Keratinocyte (primary cell): ENCODE results near the gene LRRC57. TPM values are rescaled to one million over a fixed set of nuclear protein-coding genes. Genes with fewer than 3 reads are reported as not detected.
A peak's percentile ranks its signal among the peaks of the same experiment; 100 is the strongest.

Source experiments
- DNase-seq: peaks from one replicate; pipeline ENCODE4 v3.0.0-alpha.2; 2011; ENCODE audit warnings: low read depth, missing footprints, low spot score
- FAIRE-seq: peaks from 2 replicates; lab custom pipeline; 2011; peaks lifted over from hg19 to GRCh38; lab: Jason Lieb, UNC
- H2AFZ ChIP-seq: 2 replicates; pipeline ENCODE4 v1.6.0; 2012; ENCODE audit warnings: low read length, control low read depth, inconsistent platforms; ENCODE audit not compliant: control insufficient read depth
- H3K27ac ChIP-seq: 2 replicates; pipeline ENCODE4 v1.5.1; 2011; ENCODE audit warnings: low read length; ENCODE audit not compliant: control insufficient read depth, insufficient read depth
- H3K27me3 ChIP-seq: 3 replicates; pipeline ENCODE4 v1.6.0; 2011; ENCODE audit warnings: low read length; ENCODE audit not compliant: control insufficient read depth, insufficient read depth; ENCODE audit errors: extremely low read depth
- H3K36me3 ChIP-seq, 2 experiments: 2 replicates in 1 of 2; 3 replicates in 1 of 2; pipeline ENCODE4 v1.5.1; 2011; ENCODE audit warnings: low read length in 2 of 2, mild to moderate bottlenecking in 1 of 2; ENCODE audit not compliant: control insufficient read depth in 2 of 2, insufficient read depth in 2 of 2; ENCODE audit errors: extremely low read depth in 1 of 2
- H3K4me1 ChIP-seq: 3 replicates; pipeline ENCODE4 v1.5.1; 2011; ENCODE audit warnings: low read length; ENCODE audit not compliant: control insufficient read depth, insufficient read depth; ENCODE audit errors: extremely low read depth
- H3K4me2 ChIP-seq: 3 replicates; pipeline ENCODE4 v1.6.0; 2011; ENCODE audit warnings: low read depth, low read length; ENCODE audit not compliant: control insufficient read depth, insufficient read depth; ENCODE audit errors: extremely low read depth
- H3K4me3 ChIP-seq, 3 experiments: fragments of 200-600 bp in 1 of 3; sonication (generic) in 1 of 3; 2 replicates in 2 of 3; 3 replicates in 1 of 3; pipeline ENCODE4 v1.5.1; 2011 to 2016; ENCODE audit warnings: low read length in 3 of 3, mild to moderate bottlenecking in 3 of 3, control low read depth in 2 of 3, inconsistent platforms in 1 of 3, low read depth in 1 of 3, mixed read lengths in 1 of 3, mixed run types in 1 of 3, moderate library complexity in 1 of 3; ENCODE audit not compliant: control insufficient read depth in 2 of 3, insufficient read depth in 2 of 3; ENCODE audit errors: extremely low read depth in 1 of 3
- H3K79me2 ChIP-seq: 2 replicates; pipeline ENCODE4 v1.6.0; 2012; ENCODE audit warnings: low read length; ENCODE audit not compliant: control insufficient read depth, insufficient read depth
- H3K9ac ChIP-seq: 3 replicates; pipeline ENCODE4 v1.6.0; 2011; ENCODE audit warnings: low read length; ENCODE audit not compliant: control insufficient read depth, insufficient read depth; ENCODE audit errors: extremely low read depth
- H3K9me1 ChIP-seq: 3 replicates; pipeline ENCODE4 v1.6.0; 2011; ENCODE audit warnings: low read length; ENCODE audit not compliant: control insufficient read depth, insufficient read depth; ENCODE audit errors: extremely low read depth
- H3K9me3 ChIP-seq: 2 replicates; pipeline ENCODE4 v1.5.1; 2012; ENCODE audit warnings: low read depth, low read length; ENCODE audit not compliant: control insufficient read depth
- H4K20me1 ChIP-seq: 3 replicates; pipeline ENCODE4 v1.6.0; 2011; ENCODE audit warnings: low read length; ENCODE audit not compliant: control insufficient read depth, insufficient read depth; ENCODE audit errors: extremely low read depth
- EZH2 ChIP-seq: IDR thresholded peaks from one replicate; pipeline ENCODE4 v1.6.1; 2012; ENCODE audit warnings: inconsistent platforms, mild to moderate bottlenecking, low read length, moderate library complexity
- dilution Hi-C: fragments of 300-500 bp; cut with MboI; formaldehyde crosslinking; loops from one replicate; pipeline ENCODE4 v1.7.0; 2020; ENCODE audit warnings: low sequenced_read_pairs; ENCODE audit not compliant: extremely low pct_ligation_motif_present
- polyA plus RNA-seq, 5 experiments: library from polyadenylated mRNA; depleted of rRNA in 3 of 5; stranded (reverse) in 3 of 5; stranded (forward) in 1 of 5; unstranded in 1 of 5; fragments of >200 nt; gene quantifications; 1 replicate in 1 of 5; 2 replicates in 3 of 5; 3 replicates in 1 of 5; pipeline versions ENCODE4 v1.2.1 to v1.2.3, GENCODE V29; 2011 to 2012; ENCODE audit warnings: missing spikeins in 2 of 5, low read depth in 1 of 5, low replicate concordance in 1 of 5
- TF ChIP-seq, protein P1 (sequence below), 3 experiments: IDR thresholded peaks in 1 of 3; conservative IDR thresholded peaks in 1 of 3; optimal IDR thresholded peaks in 1 of 3; 2 replicates in 2 of 3; 3 replicates in 1 of 3; pipeline versions ENCODE3 to v1.5.1; 2011; ENCODE audit warnings: low read length in 3 of 3, mild to moderate bottlenecking in 3 of 3, moderate library complexity in 2 of 3, control low read depth in 1 of 3, inconsistent platforms in 1 of 3; ENCODE audit not compliant: insufficient read depth in 2 of 3; ENCODE audit errors: extremely low read depth in 1 of 3

The LRRC57 gene
- polyA plus RNA-seq, 1 donor (not counting 4 experiments of a cell fraction or from before 2014, with no cell fraction given) = 12.8 TPM

DNA sequence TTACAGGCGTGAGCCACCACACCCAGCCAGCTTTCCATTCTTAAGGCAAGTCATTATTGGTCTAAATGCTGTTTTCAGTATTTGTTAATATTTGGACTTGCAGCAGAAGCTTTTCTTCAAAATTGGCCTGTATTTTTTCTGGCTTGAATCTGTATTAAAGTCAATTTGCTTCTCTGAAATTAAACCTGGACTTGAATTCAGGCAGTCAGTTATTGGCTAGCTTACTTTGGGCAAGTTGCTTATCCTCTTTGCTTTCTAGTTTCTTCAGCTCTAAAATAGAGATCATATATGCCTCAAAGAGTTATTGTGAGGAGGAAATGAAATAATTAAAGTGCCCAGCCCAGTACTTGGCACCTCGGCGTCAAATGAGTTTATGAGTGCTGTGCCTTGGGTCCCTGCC lies 44.1 kb upstream of the LRRC57 start:
- Histone ChIP-seq H3K9me3 (no peaks in the 10 kb centered on the region), H3K4me1 (no peaks in the 10 kb centered on the region), H3K36me3 (no peaks in the 10 kb centered on the region), H3K9ac (no peak overlapping the region), H3K9me1 (no peaks in the 10 kb centered on the region), H3K4me3 (no peak overlapping the region), H3K4me2 (no peak overlapping the region), H2AFZ (no peak overlapping the region), H3K27me3 (no peaks in the 10 kb centered on the region), H3K27ac (no peak overlapping the region), H4K20me1 (no peaks in the 10 kb centered on the region), H3K79me2 (no peaks in the 10 kb centered on the region)
- TF ChIP-seq EZH2 = no peak
- TF ChIP-seq, protein P1, sequence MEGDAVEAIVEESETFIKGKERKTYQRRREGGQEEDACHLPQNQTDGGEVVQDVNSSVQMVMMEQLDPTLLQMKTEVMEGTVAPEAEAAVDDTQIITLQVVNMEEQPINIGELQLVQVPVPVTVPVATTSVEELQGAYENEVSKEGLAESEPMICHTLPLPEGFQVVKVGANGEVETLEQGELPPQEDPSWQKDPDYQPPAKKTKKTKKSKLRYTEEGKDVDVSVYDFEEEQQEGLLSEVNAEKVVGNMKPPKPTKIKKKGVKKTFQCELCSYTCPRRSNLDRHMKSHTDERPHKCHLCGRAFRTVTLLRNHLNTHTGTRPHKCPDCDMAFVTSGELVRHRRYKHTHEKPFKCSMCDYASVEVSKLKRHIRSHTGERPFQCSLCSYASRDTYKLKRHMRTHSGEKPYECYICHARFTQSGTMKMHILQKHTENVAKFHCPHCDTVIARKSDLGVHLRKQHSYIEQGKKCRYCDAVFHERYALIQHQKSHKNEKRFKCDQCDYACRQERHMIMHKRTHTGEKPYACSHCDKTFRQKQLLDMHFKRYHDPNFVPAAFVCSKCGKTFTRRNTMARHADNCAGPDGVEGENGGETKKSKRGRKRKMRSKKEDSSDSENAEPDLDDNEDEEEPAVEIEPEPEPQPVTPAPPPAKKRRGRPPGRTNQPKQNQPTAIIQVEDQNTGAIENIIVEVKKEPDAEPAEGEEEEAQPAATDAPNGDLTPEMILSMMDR (optimal IDR thresholded peaks at IDR 0.05 in 1 of 3, IDR thresholded peaks at IDR 0.05 in 1 of 3, conservative IDR thresholded peaks at IDR 0.05 in 1 of 3; ENCODE audit: extremely low read depth in 1 of 3, insufficient read depth in 2 of 3, low read length in 3 of 3) = no peak
- FAIRE-seq (no peak), DNase-seq (no peak)
- dilution Hi-C loops = no loop called here

DNA sequence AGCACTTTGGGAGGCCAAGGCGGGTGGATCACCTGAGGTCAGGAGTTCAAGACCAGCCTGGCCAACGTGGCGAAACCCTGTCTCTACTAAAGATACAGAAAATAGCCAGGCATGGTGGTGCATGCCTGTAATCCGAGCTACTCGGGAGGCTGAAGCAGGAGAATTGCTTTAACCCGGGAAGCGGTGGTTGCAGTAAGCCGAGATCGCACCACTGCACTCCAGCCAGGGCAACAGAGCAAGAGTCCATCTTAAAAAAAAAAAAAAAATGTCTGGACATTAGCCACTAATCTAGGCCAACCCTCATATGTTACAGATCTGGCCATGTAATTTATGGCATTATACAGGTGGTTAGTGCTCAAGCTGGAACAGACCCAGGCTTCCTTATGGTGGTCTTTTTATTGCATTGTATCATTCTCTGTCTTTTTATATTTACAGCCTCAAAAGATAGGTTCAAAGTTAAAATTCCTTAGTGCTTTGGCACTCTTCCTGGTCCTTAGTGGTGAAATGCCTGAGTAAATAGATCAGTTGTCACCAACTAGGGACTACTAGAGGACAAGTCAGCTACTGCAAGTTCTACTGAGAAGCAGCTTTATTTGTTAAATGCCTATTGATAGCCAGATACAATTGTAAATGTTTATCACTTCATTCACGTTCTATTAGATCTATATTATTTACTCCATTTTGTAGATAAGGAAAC lies 42.8 kb upstream of the LRRC57 start:
- no peak for TF ChIP-seq EZH2
- TF ChIP-seq, protein P1 (optimal IDR thresholded peaks at IDR 0.05 in 1 of 3, IDR thresholded peaks at IDR 0.05 in 1 of 3, conservative IDR thresholded peaks at IDR 0.05 in 1 of 3; ENCODE audit: extremely low read depth in 1 of 3, insufficient read depth in 2 of 3, low read length in 3 of 3) = peak in 2 of 3 experiments; percentile 12 to 26
- Histone ChIP-seq H3K79me2 (no peaks in the 10 kb centered on the region), H3K27me3 (no peaks in the 10 kb centered on the region), H3K4me1 (no peaks in the 10 kb centered on the region), H3K27ac (no peak overlapping the region), H3K9me1 (no peaks in the 10 kb centered on the region), H3K4me2 (no peak overlapping the region), H2AFZ (no peak overlapping the region), H3K4me3 (no peak overlapping the region), H3K9ac (no peak overlapping the region), H3K9me3 (no peaks in the 10 kb centered on the region), H4K20me1 (no peaks in the 10 kb centered on the region), H3K36me3 (no peaks in the 10 kb centered on the region)
- DNase-seq (no peak), FAIRE-seq (no peak)
- dilution Hi-C loops = no loop called here
